K562 (cell line): ENCODE results near the gene HERC3. TPM values are rescaled to one million over a fixed set of nuclear protein-coding genes. Genes with fewer than 3 reads are reported as not detected.
A peak's percentile ranks its signal among the peaks of the same experiment; 100 is the strongest.

Source experiments
- ATAC-seq: fragments of 200-7000 bp; cut with Tn5 transposase; 3 replicates; pipeline ENCODE4 v1.9.1; 2020; ENCODE audit warnings: moderate library complexity
- BruUV-seq: library from RNA; stranded (reverse); fragments of 400-500 nt; replicated peaks from 2 replicates; lab custom pipeline; 2021; lab: Mats Ljungman, UMichigan
- CTCF ChIA-PET: fragments of 300-600 bp; formaldehyde crosslinking; extraction: SDS; loops from one replicate; lab custom pipeline; 2021; ENCODE audit warnings: low intra/inter-chr PET ratio; lab: Yijun Ruan, JAX
- POLR2A ChIA-PET: fragments of 300-600, 350-650 bp; sonication (Branson Sonifier 250); formaldehyde crosslinking; extraction: SDS; loops from one replicate; lab custom pipeline; 2021; ENCODE audit warnings: antibody characterized with exemption, inconsistent platforms; lab: Yijun Ruan, JAX
- DNase-seq, 4 experiments: peaks; one replicate each; pipeline versions ENCODE4 v3.0.0 to v3.0.0-alpha.2; 2011 to 2018; ENCODE audit warnings: low spot score in 3 of 4, mixed read lengths in 3 of 4; ENCODE audit errors: extremely low read depth in 1 of 4
- FAIRE-seq: peaks from 2 replicates; lab custom pipeline; 2011; peaks lifted over from hg19 to GRCh38; lab: Jason Lieb, UNC
- H2AFZ ChIP-seq: 2 replicates; pipeline ENCODE4 v1.6.0; 2011; ENCODE audit warnings: low read depth, low read length, control low read depth, inconsistent platforms
- H3K27ac ChIP-seq: fragments of 200-600 bp; 3 replicates; pipeline ENCODE4 v1.8.0; 2011; ENCODE audit warnings: low read depth, mild to moderate bottlenecking, control low read depth, inconsistent platforms, low read length, moderate library complexity, mixed read lengths; ENCODE audit errors: extremely low read depth
- H3K27me3 ChIP-seq, 2 experiments: fragments of 300-600 bp in 1 of 2; 2 replicates in 1 of 2; 3 replicates in 1 of 2; pipeline versions ENCODE4 v1.6.0 to v1.8.0; 2011; ENCODE audit warnings: inconsistent platforms in 2 of 2, low read length in 2 of 2, mild to moderate bottlenecking in 1 of 2, mixed read lengths in 1 of 2, moderate library complexity in 1 of 2; ENCODE audit not compliant: control insufficient read depth in 2 of 2, insufficient read depth in 2 of 2
- H3K36me3 ChIP-seq: fragments of 300-600 bp; 3 replicates; pipeline ENCODE4 v1.8.0; 2011; ENCODE audit warnings: mild to moderate bottlenecking, low read length, inconsistent platforms; ENCODE audit not compliant: control insufficient read depth, insufficient read depth
- H3K4me1 ChIP-seq, 2 experiments: fragments of 200-600 bp in 1 of 2; replicated peaks in 1 of 2; 2 replicates in 1 of 2; 3 replicates in 1 of 2; pipeline versions ENCODE4 v1.5.1 to v1.8.0; 2011; ENCODE audit warnings: inconsistent platforms in 2 of 2, low read length in 2 of 2, mild to moderate bottlenecking in 1 of 2, mixed read lengths in 1 of 2, moderate library complexity in 1 of 2; ENCODE audit not compliant: control insufficient read depth in 2 of 2, insufficient read depth in 2 of 2
- H3K4me2 ChIP-seq: 2 replicates; pipeline ENCODE4 v1.6.1; 2011; ENCODE audit warnings: low read length, control low read depth, inconsistent platforms, mixed read lengths; ENCODE audit not compliant: insufficient read depth
- H3K4me3 ChIP-seq: fragments of 200-600 bp; sonication (generic), shearing (Covaris generic); 2 replicates; pipeline ENCODE4 v1.5.1; 2016; ENCODE audit warnings: control low read depth, inconsistent platforms
- H3K79me2 ChIP-seq: fragments of 200-600 bp; 3 replicates; pipeline ENCODE4 v1.8.0; 2011; ENCODE audit warnings: low read length, inconsistent platforms; ENCODE audit not compliant: control insufficient read depth, insufficient read depth
- H3K9ac ChIP-seq, 2 experiments: 2 replicates each; pipeline versions ENCODE4 v1.6.0 to v1.6.1; 2011; ENCODE audit warnings: low read depth in 2 of 2, low read length in 2 of 2, control low read depth in 1 of 2, inconsistent platforms in 1 of 2, mild to moderate bottlenecking in 1 of 2, mixed read lengths in 1 of 2; ENCODE audit not compliant: insufficient read depth in 1 of 2
- H3K9me1 ChIP-seq: one replicate; pipeline ENCODE4 v1.6.0; 2011; ENCODE audit warnings: inconsistent platforms, mild to moderate bottlenecking, low read length, moderate library complexity; ENCODE audit not compliant: control insufficient read depth, insufficient read depth
- H3K9me3 ChIP-seq: replicated peaks from 2 replicates; pipeline ENCODE4 v1.5.1; 2011; ENCODE audit warnings: low read depth, low read length, inconsistent platforms; ENCODE audit not compliant: control insufficient read depth, insufficient read depth
- H4K20me1 ChIP-seq: replicated peaks from 2 replicates; pipeline ENCODE4 v1.6.1; 2011; ENCODE audit warnings: low read length, inconsistent platforms, mixed read lengths; ENCODE audit not compliant: control insufficient read depth, insufficient read depth
- CCAR2 ChIP-seq: fragments of 200-400 bp; formaldehyde crosslinking; IDR thresholded peaks from 2 replicates; pipeline ENCODE4 v1.6.1; 2017; ENCODE audit warnings: mild to moderate bottlenecking, low read depth, low read length
- ELK3 ChIP-seq: fragments of 450-650 bp; formaldehyde crosslinking; IDR thresholded peaks from 2 replicates; pipeline ENCODE4 v1.4.0; 2020; ENCODE audit warnings: mild to moderate bottlenecking
- FOXK1 ChIP-seq: sonication (generic); formaldehyde crosslinking; IDR thresholded peaks from 2 replicates; pipeline ENCODE4 v1.8.0; 2022; ENCODE audit warnings: missing genetic modification reagents, mild to moderate bottlenecking, borderline replicate concordance
- HNRNPLL ChIP-seq: fragments of 200-400 bp; formaldehyde crosslinking; IDR thresholded peaks from 2 replicates; pipeline ENCODE4 v1.6.1; 2017; ENCODE audit warnings: low read length, low read depth, mild to moderate bottlenecking; ENCODE audit not compliant: poor library complexity, severe bottlenecking
- REST ChIP-seq, 2 experiments: fragments of 450-650 bp; formaldehyde crosslinking in 1 of 2; IDR thresholded peaks; 2 replicates each; pipeline versions ENCODE4 v1.4.0 to v1.6.1; 2014 to 2020; ENCODE audit warnings: mild to moderate bottlenecking in 2 of 2, borderline replicate concordance in 1 of 2, low read depth in 1 of 2
- ZNF592 ChIP-seq: fragments of 450-650 bp; IDR thresholded peaks from 2 replicates; pipeline ENCODE4 v1.6.1; 2017; ENCODE audit warnings: antibody characterized with exemption, mild to moderate bottlenecking
- WGBS: fragments of 100-300 bp; shearing (Covaris generic); methylation state at CpG from one replicate; pipeline ENCODE4 v1.1.6; 2016; ENCODE audit warnings: low coverage, mixed read lengths; ENCODE audit not compliant: insufficient coverage; ENCODE audit errors: missing lambda C conversion rate; 5-methylcytosine and 5-hydroxymethylcytosine counted together
- in situ Hi-C: fragments of 300-500 bp; cut with MboI; formaldehyde crosslinking; loops from 4 replicates; pipeline ENCODE4 v1.15.0; 2018; ENCODE audit warnings: inconsistent platforms, mixed read lengths
- intact Hi-C: fragments of 100-400 bp; cut with micrococcal nuclease; formaldehyde crosslinking; loops from 2 replicates; pipeline ENCODE4 v1.14.2; 2022
- polyA plus RNA-seq, 8 experiments: library from polyadenylated mRNA; depleted of rRNA in 4 of 8; stranded (reverse) in 5 of 8; unstranded in 3 of 8; fragments of >200 nt; fragmentation: Nextera tagmentation in 2 of 8; fragmentation: Illumina TruSeq in 1 of 8; extraction: Ambion mirVana in 2 of 8; extraction: Trizol in 1 of 8; gene quantifications; 2 replicates each; pipeline versions ENCODE4 v1.2.1 to v1.2.3, GENCODE V29; 2011 to 2014; ENCODE audit warnings: inconsistent platforms in 1 of 8, missing spikeins in 1 of 8
- total RNA-seq, 7 experiments: library from RNA; depleted of rRNA in 6 of 7; stranded (reverse); fragments of >200 nt in 6 of 7; fragmentation: Illumina TruSeq in 2 of 7; extraction: Trizol in 2 of 7; gene quantifications; 2 replicates each; pipeline versions ENCODE4 v1.2.1 to v1.2.3, GENCODE V29; 2011 to 2021; ENCODE audit warnings: low replicate concordance in 1 of 7

HERC3 gene
- total and polyA plus RNA-seq, 9 of the 15 experiments (the other 6 are each of a cell fraction or from before 2014, with no cell fraction given) = 1.8 to 13.1 (median 7.6) TPM

GRCh38 chr4:88697588-88698329 is 105.5 kb downstream of the HERC3 start, which contains the start of gene NAP1L5:
NAP1L5 (minus strand) TSS chr4:88697829; CDS start chr4:88697754, 75 bp downstream.
- Histone ChIP-seq H4K20me1 (no peaks in the 10 kb centered on the region), H3K4me1 (peaks cover 8 to 14% of the 10 kb centered on the region in 2 experiments; a peak in 4 of 5 replicates), H3K27me3 (no peaks in the 10 kb centered on the region), H3K36me3 (no peaks in the 10 kb centered on the region), H3K9ac (peak within 1 kb of the TSS; percentile 50 to 79), H3K4me2 (peak within 1 kb of the TSS; percentile 68), H3K27ac (peak within 1 kb of the TSS; percentile 50; the same call in 2 of the 3 replicates), H3K9me1 (no peaks in the 10 kb centered on the region), H3K4me3 (peak within 1 kb of the TSS; percentile 50), H2AFZ (peak within 1 kb of the TSS; percentile 62), H3K9me3 (no peaks in the 10 kb centered on the region), H3K79me2 (no peaks in the 10 kb centered on the region; the same call in 2 of the 3 replicates)
- FAIRE-seq (no peak), DNase-seq (peak; percentile 32 to 74 (median 38)), ATAC-seq (peak; percentile 90)
- 53% methylated on average over 29 of the region's 40 CpGs for WGBS
- in situ Hi-C loops (no loop called here), intact Hi-C loops (no loop called here)
- CTCF ChIA-PET = no interaction called here
- POLR2A ChIA-PET = no interaction called here
- no TSS peak for BruUV-seq
- TF ChIP-seq REST (IDR thresholded peaks at IDR 0.05; ENCODE audit: borderline replicate concordance) = no peak
- no peak for TF ChIP-seq REST (CRISPR knock-in tag; IDR thresholded peaks at IDR 0.05; ENCODE audit: low read depth)
- no peak for TF ChIP-seq FOXK1 (CRISPR knock-in tag)
- TF ChIP-seq CCAR2 = no peak
- peak; percentile 59 for TF ChIP-seq HNRNPLL
- no peak for TF ChIP-seq ELK3
- no peak for TF ChIP-seq ZNF592
